ENCODE results near the gene IQSEC1.

DNA sequence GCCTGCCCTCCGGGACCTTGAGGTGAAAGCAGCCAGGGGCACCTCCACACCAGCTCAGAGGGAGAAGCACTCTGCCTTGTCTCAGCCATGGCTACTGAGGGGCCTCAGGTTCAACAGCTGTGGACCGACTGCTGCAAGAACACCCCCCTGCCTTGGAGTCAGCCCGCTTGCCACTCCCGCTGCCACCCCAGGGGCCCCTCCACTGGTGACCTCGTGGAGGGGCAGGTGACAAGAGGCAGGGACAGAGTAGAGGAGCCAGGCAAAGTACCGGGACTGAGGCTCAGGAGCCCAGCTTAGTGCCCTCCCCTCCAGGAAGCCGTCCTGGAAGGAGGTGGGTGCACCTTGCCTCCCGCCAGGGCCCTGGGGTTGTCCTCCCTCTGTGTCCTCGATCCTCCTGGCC lies 152.3 kb downstream of the IQSEC1 start:
- TF ChIP-seq CTCF (IDR thresholded peaks at IDR 0.05; ENCODE audit: poor library complexity) (no peak), EZH2phosphoT487 (IDR thresholded peaks at IDR 0.05; ENCODE audit: low read depth, severe bottlenecking, unreplicated experiment) (no peak)

Data from hepatocyte (in vitro differentiated cells).